Mesendoderm (in vitro differentiated cells): ENCODE results near the gene OR1J2. TPM values are rescaled to one million over a fixed set of nuclear protein-coding genes. Genes with fewer than 3 reads are reported as not detected.

Experiments
- DNase-seq: peaks from one replicate; pipeline ENCODE4 v3.0.0; 2013
- H2AK5ac ChIP-seq: 2 replicates; pipeline ENCODE4 v1.6.1; 2013; ENCODE audit warnings: low read length, inconsistent platforms
- H2BK120ac ChIP-seq: 2 replicates; pipeline ENCODE4 v1.6.1; 2013; ENCODE audit warnings: low read depth, mild to moderate bottlenecking, low read length, moderate library complexity, mixed read lengths
- H2BK15ac ChIP-seq: replicated peaks from 2 replicates; pipeline ENCODE4 v1.6.1; 2013; ENCODE audit warnings: low read depth, mild to moderate bottlenecking, moderate library complexity
- H2BK5ac ChIP-seq: 2 replicates; pipeline ENCODE4 v1.6.1; 2013; ENCODE audit warnings: low read length, inconsistent platforms
- H3K18ac ChIP-seq: 2 replicates; pipeline ENCODE4 v1.6.1; 2013; ENCODE audit warnings: mild to moderate bottlenecking, low read length, mixed read lengths
- H3K23ac ChIP-seq: one replicate; pipeline ENCODE4 v1.6.1; 2013; ENCODE audit warnings: low read length
- H3K27ac ChIP-seq: 2 replicates; pipeline ENCODE4 v1.5.1; 2013; ENCODE audit warnings: low read depth, mild to moderate bottlenecking, inconsistent platforms, low read length, moderate library complexity
- H3K27me3 ChIP-seq: 2 replicates; pipeline ENCODE4 v1.6.1; 2013; ENCODE audit warnings: low read length, control low read depth, mild to moderate bottlenecking, inconsistent platforms; ENCODE audit not compliant: insufficient read depth, poor library complexity
- H3K36me3 ChIP-seq: 2 replicates; pipeline ENCODE4 v1.6.1; 2013; ENCODE audit warnings: low read length, inconsistent platforms; ENCODE audit not compliant: control insufficient read depth, insufficient read depth
- H3K4ac ChIP-seq: one replicate; pipeline ENCODE4 v1.6.1; 2013; ENCODE audit warnings: low read depth, mild to moderate bottlenecking, low read length, moderate library complexity
- H3K4me1 ChIP-seq: 2 replicates; pipeline ENCODE4 v1.6.1; 2013; ENCODE audit warnings: low read depth, low read length, inconsistent platforms; ENCODE audit not compliant: control insufficient read depth
- H3K4me2 ChIP-seq: 2 replicates; pipeline ENCODE4 v1.6.1; 2013; ENCODE audit warnings: low read length
- H3K4me3 ChIP-seq: 2 replicates; pipeline ENCODE4 v1.5.1; 2013; ENCODE audit warnings: mild to moderate bottlenecking, low read length
- H3K56ac ChIP-seq: one replicate; pipeline ENCODE4 v1.6.1; 2013; ENCODE audit warnings: low read length
- H3K79me1 ChIP-seq: 2 replicates; pipeline ENCODE4 v1.6.1; 2013; ENCODE audit warnings: low read length, inconsistent platforms
- H3K79me2 ChIP-seq: 2 replicates; pipeline ENCODE4 v1.6.1; 2013; ENCODE audit warnings: mild to moderate bottlenecking, low read length; ENCODE audit not compliant: control insufficient read depth, insufficient read depth
- H3K9ac ChIP-seq: 2 replicates; pipeline ENCODE4 v1.6.1; 2013; ENCODE audit warnings: low read length, inconsistent platforms
- H4K5ac ChIP-seq: one replicate; pipeline ENCODE4 v1.6.1; 2013; ENCODE audit warnings: low read length
- H4K8ac ChIP-seq: one replicate; pipeline ENCODE4 v1.6.1; 2013; ENCODE audit warnings: low read depth, mild to moderate bottlenecking, control low read depth, low read length, moderate library complexity
- WGBS: extraction: QIAGEN DNeasy Blood & Tissue Kit; methylation state at CpG from one replicate; pipeline ENCODE4 v1.1.7; 2013; ENCODE audit warnings: low lambda C conversion rate, missing lambda C conversion rate; ENCODE audit not compliant: insufficient coverage; ENCODE audit errors: extremely low coverage; 5-methylcytosine and 5-hydroxymethylcytosine counted together
- polyA plus RNA-seq, 2 experiments: library from polyadenylated mRNA; stranded (reverse); fragments of 200-250 nt; gene quantifications; one replicate each; pipeline ENCODE4 v1.2.3, GENCODE V29; 2013

Gene OR1J2
- not detected for polyA plus RNA-seq (2013, experiment 1 of 2)
- polyA plus RNA-seq (2013, experiment 2 of 2) = not detected

- no peak within 1 kb of the TSS for H3K4ac ChIP-seq
- H3K27me3 ChIP-seq = no peaks in the 10 kb centered on the region
- H3K79me2 ChIP-seq = no peaks in the 10 kb centered on the region
- no peaks in the 10 kb centered on the region for H3K4me1 ChIP-seq
- H2BK120ac ChIP-seq = no peak within 1 kb of the TSS
- H2BK5ac ChIP-seq = no peak within 1 kb of the TSS
- H3K18ac ChIP-seq = no peak within 1 kb of the TSS
- H4K5ac ChIP-seq = no peak within 1 kb of the TSS
- H3K23ac ChIP-seq = no peak within 1 kb of the TSS
- H3K27ac ChIP-seq = no peak within 1 kb of the TSS
- no peak for DNase-seq
- no peak within 1 kb of the TSS for H2BK15ac ChIP-seq
- no peak within 1 kb of the TSS for H3K4me2 ChIP-seq
- no peaks in the 10 kb centered on the region for H3K79me1 ChIP-seq
- no CpG with 5 or more reads among the region's 6 CpGs for WGBS
- no peak within 1 kb of the TSS for H3K56ac ChIP-seq
- H3K9ac ChIP-seq = no peak within 1 kb of the TSS
- H2AK5ac ChIP-seq = no peak within 1 kb of the TSS
- no peak within 1 kb of the TSS for H4K8ac ChIP-seq
- H3K36me3 ChIP-seq = no peaks in the 10 kb centered on the region
- H3K4me3 ChIP-seq = no peak within 1 kb of the TSS
Measured at GRCh38 chr9:122510502-122510901, at the start of gene OR1J2. TSS of gene OR1J2 (plus strand) at chr9:122510802. CDS start at chr9:122510802, 0 bp downstream.

GRCh38 chr9:122463828-122464632 is 46.6 kb upstream of the OR1J2 start:
- Histone ChIP-seq H3K4me1 (no peaks in the 10 kb centered on the region), H3K23ac (no peak overlapping the region), H2BK15ac (no peak overlapping the region), H3K4me2 (no peak overlapping the region), H3K79me2 (no peaks in the 10 kb centered on the region), H4K5ac (no peak overlapping the region), H3K9ac (no peak overlapping the region), H3K27ac (no peak overlapping the region), H2BK120ac (no peak overlapping the region), H3K79me1 (no peaks in the 10 kb centered on the region), H3K56ac (no peak overlapping the region), H2AK5ac (no peak overlapping the region), H2BK5ac (no peak overlapping the region), H3K4ac (no peak overlapping the region), H3K36me3 (no peaks in the 10 kb centered on the region), H3K18ac (no peak overlapping the region), H3K4me3 (no peak overlapping the region), H3K27me3 (no peaks in the 10 kb centered on the region), H4K8ac (no peak overlapping the region)
- DNase-seq = peak; percentile 55
- WGBS = no CpG with 5 or more reads among the region's 10 CpGs

GRCh38 chr9:122464633-122465567 is 45.7 kb upstream of the OR1J2 start:
- H3K4ac ChIP-seq = no peak overlapping the region
- H2BK5ac ChIP-seq = no peak overlapping the region
- H3K9ac ChIP-seq = no peak overlapping the region
- no peak overlapping the region for H3K27ac ChIP-seq
- no peaks in the 10 kb centered on the region for H3K27me3 ChIP-seq
- H3K79me2 ChIP-seq = no peaks in the 10 kb centered on the region
- H3K4me2 ChIP-seq = no peak overlapping the region
- no peaks in the 10 kb centered on the region for H3K36me3 ChIP-seq
- WGBS = no CpG with 5 or more reads among the region's 10 CpGs
- no peak overlapping the region for H4K8ac ChIP-seq
- no peak overlapping the region for H3K18ac ChIP-seq
- H3K56ac ChIP-seq = no peak overlapping the region
- no peak overlapping the region for H3K23ac ChIP-seq
- H2BK15ac ChIP-seq = no peak overlapping the region
- peak; percentile 66 for DNase-seq
- no peak overlapping the region for H3K4me3 ChIP-seq
- no peaks in the 10 kb centered on the region for H3K79me1 ChIP-seq
- no peak overlapping the region for H4K5ac ChIP-seq
- H3K4me1 ChIP-seq = no peaks in the 10 kb centered on the region
- H2BK120ac ChIP-seq = no peak overlapping the region
- no peak overlapping the region for H2AK5ac ChIP-seq

DNA sequence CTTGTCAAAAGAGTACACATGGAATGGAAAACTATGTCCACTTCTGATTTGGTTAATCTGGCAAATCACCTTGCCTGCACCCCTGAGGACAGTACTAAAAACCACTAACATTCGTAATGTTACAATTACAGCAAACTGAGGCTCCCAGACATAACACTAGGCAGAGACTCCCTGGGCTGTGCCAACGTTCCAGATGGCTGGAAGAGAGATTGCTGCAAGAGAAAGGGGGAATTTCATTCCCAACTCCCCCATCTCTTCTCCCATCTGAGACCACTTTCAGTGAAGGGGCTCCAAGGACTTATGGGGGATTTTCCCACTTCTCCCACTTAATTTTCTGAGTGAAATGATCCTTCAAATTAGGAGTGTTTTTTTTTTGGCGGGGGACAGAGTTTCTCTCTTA is 44.1 kb upstream of the OR1J2 start:
- Histone ChIP-seq H3K4me3 (no peak overlapping the region), H2BK15ac (no peak overlapping the region), H2BK5ac (no peak overlapping the region), H3K4me1 (no peaks in the 10 kb centered on the region), H4K8ac (no peak overlapping the region), H3K4me2 (no peak overlapping the region), H3K18ac (no peak overlapping the region), H3K79me1 (no peaks in the 10 kb centered on the region), H2AK5ac (no peak overlapping the region), H4K5ac (no peak overlapping the region), H3K23ac (no peak overlapping the region), H3K4ac (no peak overlapping the region), H2BK120ac (no peak overlapping the region), H3K27ac (no peak overlapping the region), H3K79me2 (no peaks in the 10 kb centered on the region), H3K27me3 (no peaks in the 10 kb centered on the region), H3K56ac (no peak overlapping the region), H3K36me3 (no peaks in the 10 kb centered on the region), H3K9ac (no peak overlapping the region)
- DNase-seq = no peak
- no CpG with 5 or more reads among the region's 3 CpGs for WGBS

- Histone ChIP-seq H2BK5ac (no peak overlapping the region), H3K27me3 (no peaks in the 10 kb centered on the region), H2BK120ac (no peak overlapping the region), H3K4me1 (no peaks in the 10 kb centered on the region), H4K8ac (no peak overlapping the region), H3K36me3 (no peaks in the 10 kb centered on the region), H3K23ac (no peak overlapping the region), H3K79me2 (no peaks in the 10 kb centered on the region), H3K27ac (no peak overlapping the region), H3K4me2 (no peak overlapping the region), H3K18ac (no peak overlapping the region), H3K56ac (no peak overlapping the region), H2AK5ac (no peak overlapping the region), H2BK15ac (no peak overlapping the region), H3K9ac (no peak overlapping the region), H3K4me3 (no peak overlapping the region), H3K4ac (no peak overlapping the region), H3K79me1 (no peaks in the 10 kb centered on the region), H4K5ac (no peak overlapping the region)
- no peak for DNase-seq
- WGBS = no CpG with 5 or more reads among the region's 4 CpGs
Measured at GRCh38 chr9:122468735-122469134, 41.9 kb upstream of the OR1J2 start.
